SK-N-DZ (cell line): ENCODE results near the gene STXBP5L.
"Not testable (repeated sequence)": the region's sequence is repeated elsewhere in the genome, so short reads cannot be mapped to it uniquely, and the experiment has no call there.

Experiments used
- DNase-seq: peaks from one replicate; pipeline ENCODE4 v3.0.0-alpha.2; 2015; ENCODE audit warnings: low spot score
- small RNA-seq, 2 experiments: library from RNA; depleted of rRNA; stranded (forward); fragments of <200 nt; gene quantifications; one replicate each; pipeline ENCODE3, GENCODE V24; 2014

STXBP5L gene

GRCh38 chr3:121430664-121431215 lies 522.7 kb downstream of the STXBP5L start:
- DNase-seq, result no peak

DNA sequence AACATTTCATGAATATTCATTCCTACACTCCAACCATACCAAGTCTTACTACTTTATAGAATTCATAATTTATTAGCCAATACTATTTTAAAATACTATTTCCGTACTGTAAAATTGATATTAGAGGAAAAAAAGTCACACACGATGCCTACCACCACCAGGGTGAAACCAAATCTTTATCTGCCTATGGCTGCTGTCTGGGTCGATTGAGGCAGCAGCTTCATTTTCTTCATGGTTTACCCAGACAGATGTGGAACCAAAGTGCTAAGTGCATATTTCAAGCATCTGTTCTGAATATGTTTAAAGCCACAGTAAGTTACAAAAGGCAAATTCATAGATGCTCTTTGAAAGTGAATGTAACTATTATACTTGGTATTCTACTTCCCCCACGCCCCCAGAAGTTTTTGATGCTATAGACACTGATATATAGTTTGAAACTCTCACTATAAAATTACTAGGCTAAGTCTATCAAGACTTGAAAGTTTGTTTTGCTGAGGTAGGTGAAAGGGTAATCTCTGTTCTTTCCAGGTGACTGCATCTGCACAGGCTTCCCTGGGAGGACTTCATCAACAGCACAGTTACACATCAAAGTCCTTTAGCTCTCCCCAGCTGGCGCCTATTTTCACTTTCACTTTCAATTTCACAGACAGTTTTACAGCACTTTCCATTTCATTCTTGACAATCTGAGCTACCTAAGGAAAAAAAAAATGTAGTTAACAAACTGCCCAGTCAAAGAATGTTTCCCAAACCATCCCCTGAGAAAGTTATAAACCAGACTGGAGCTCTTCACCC lies 523.9 kb downstream of the STXBP5L start:
- no peak for DNase-seq

DNA sequence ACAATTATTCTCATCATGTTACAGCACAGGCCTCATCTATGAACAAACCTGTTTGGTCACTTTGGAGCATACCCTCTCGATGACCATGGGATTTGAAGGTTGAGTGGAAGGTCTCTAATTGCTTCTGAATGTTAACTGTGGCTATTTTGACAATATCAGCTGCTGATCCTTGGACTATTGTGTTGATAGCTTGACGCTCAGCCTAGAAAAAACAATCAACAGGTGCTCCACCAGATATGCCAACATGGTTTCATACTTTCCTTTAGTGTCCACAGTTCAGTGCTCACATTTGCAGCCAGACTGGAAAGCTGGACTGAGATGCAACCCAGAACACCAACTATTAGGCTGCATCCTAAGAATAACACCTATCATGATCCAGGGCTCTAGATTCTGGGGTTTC lies 528.1 kb downstream of the STXBP5L start:
- DNase-seq, result no peak

DNA sequence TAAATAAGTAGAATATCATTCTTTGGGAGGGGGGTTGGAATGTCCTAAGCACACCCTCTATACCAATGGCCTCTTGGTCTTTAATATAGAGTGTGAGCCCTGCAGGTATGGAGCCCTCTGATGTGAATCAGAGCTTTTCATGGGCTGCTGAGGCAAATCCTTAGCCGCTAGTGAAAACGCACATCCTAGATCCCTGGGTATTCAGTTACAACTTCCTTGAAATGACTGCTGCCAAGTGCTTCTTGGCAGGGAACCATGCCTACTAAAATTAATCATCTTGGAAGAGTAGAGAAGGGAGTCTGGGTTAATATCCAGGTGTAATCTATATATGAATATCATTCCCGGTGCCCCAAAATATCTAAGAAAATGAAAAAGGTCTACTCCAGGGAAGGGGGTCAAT lies 528.6 kb downstream of the STXBP5L start:
- DNase-seq, result no peak

DNA sequence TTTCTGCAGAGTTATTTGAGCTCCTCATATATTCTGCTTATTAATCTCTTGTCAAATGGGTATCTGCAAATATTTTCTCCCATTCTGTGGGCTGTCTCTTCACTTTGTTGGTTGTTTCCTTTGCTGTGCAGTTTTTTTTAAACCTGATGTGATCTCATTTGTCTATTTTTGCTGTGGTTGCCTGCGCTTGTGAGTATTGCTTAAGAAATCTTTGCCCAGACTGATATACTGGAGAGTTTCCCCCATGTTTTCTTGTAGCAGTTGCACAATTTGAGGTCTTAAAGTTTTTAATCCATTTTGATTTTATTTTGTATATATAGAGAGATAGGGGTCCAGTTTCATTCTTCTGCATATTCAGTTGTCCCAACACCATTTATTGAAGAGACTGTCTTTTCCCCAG lies 535.5 kb downstream of the STXBP5L start:
- no peak for DNase-seq

GRCh38 chr3:121451752-121452151 lies 543.7 kb downstream of the STXBP5L start:
- not testable (repeated sequence) for DNase-seq

- no peak for DNase-seq
Measured at GRCh38 chr3:121462565-121462964, 554.6 kb downstream of the STXBP5L start.

DNA sequence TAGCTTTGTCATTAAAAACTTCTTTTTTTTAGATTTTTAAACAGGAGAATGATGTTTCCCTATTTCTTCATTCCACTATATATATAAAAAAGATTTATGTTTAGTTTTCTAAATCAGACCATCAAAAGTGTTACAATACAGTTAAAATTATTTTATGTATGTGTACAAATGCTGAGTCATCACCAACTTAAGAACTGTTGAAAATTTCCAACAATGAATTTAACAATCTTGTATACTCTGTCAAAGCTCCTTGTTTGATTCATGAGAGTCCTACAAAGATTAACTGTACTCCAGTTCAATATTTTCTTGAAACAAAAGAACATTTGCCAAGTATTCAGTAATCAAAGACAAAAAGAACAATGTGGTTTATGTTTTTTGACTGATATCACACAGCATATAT lies 555.7 kb downstream of the STXBP5L start:
- no peak for DNase-seq

DNA sequence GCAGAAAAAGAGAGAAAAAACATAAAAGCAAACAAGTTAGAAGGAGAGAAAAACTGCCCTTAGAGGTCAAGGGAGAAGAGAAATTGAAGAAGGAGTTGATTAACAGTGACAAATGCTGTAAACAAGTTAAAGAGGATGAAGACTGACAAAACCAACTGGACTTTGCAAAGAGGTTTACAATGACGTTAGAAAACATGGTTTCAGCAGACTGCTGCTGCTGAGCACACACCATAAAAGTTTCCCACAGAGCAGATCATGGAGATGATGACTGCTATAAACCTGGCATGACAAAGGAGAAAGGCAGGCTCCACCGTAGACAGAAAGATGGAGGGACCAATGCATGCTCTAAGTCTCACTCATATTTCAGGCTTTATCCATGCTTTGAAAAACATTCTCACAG lies 559.1 kb downstream of the STXBP5L start:
- DNase-seq, result no peak

- no peak for DNase-seq
Measured at GRCh38 chr3:121473001-121473400, 565.0 kb downstream of the STXBP5L start.

Small RNAs within 50 kb of the gene (small RNA-seq; reads per million reads assigned to genes)
- 0.03 to 0.31 reads per million in 2 experiments for gene MIR5682
